HG02610 (cell line): ENCODE results near the gene DCHS2.

Experiments used
- ATAC-seq: cut with Tn5 transposase; IDR thresholded peaks from one replicate; pipeline ENCODE4 v1.9.1; 2021; ENCODE audit warnings: mild to moderate bottlenecking, moderate library complexity; ENCODE audit not compliant: unreplicated experiment

The DCHS2 gene

GRCh38 chr4:154320521-154320920 is 171.1 kb downstream of the DCHS2 start:
- no peak for ATAC-seq

- ATAC-seq: no peak
Observed at GRCh38 chr4:154319736-154320135, 171.9 kb downstream of the DCHS2 start.

- ATAC-seq: no peak
Observed at GRCh38 chr4:154317201-154317999, 174.2 kb downstream of the DCHS2 start.

- ATAC-seq: no peak
Observed at GRCh38 chr4:154315741-154316140, 175.9 kb downstream of the DCHS2 start.

- ATAC-seq: no peak
Observed at GRCh38 chr4:154314248-154314647, 177.4 kb downstream of the DCHS2 start.

GRCh38 chr4:154313004-154313585 is 178.5 kb downstream of the DCHS2 start:
- no peak for ATAC-seq

GRCh38 chr4:154312246-154312645 is 179.4 kb downstream of the DCHS2 start:
- ATAC-seq: no peak

GRCh38 chr4:154310578-154310977 is 181.0 kb downstream of the DCHS2 start:
- ATAC-seq: no peak

GRCh38 chr4:154308207-154308606 is 183.4 kb downstream of the DCHS2 start:
- no peak for ATAC-seq

- ATAC-seq: no peak
Observed at GRCh38 chr4:154307451-154307850, 184.1 kb downstream of the DCHS2 start.

- no peak for ATAC-seq
Observed at GRCh38 chr4:154305616-154306015, 186.0 kb downstream of the DCHS2 start.

GRCh38 chr4:154304679-154305078 is 186.9 kb downstream of the DCHS2 start:
- no peak for ATAC-seq

GRCh38 chr4:154294652-154295350 is 196.8 kb downstream of the DCHS2 start:
- no peak for ATAC-seq

GRCh38 chr4:154293427-154293826 is 198.2 kb downstream of the DCHS2 start:
- no peak for ATAC-seq

GRCh38 chr4:154292589-154292988 is 199.0 kb downstream of the DCHS2 start:
- no peak for ATAC-seq

GRCh38 chr4:154277172-154277571 is 214.4 kb downstream of the DCHS2 start:
- no peak for ATAC-seq

- ATAC-seq: no peak
Observed at GRCh38 chr4:154276496-154276895, 215.1 kb downstream of the DCHS2 start.

- ATAC-seq: no peak
Observed at GRCh38 chr4:154254999-154255398, 236.6 kb downstream of the DCHS2 start.

GRCh38 chr4:154234576-154234975 is 257.0 kb downstream of the DCHS2 start:
- no peak for ATAC-seq

- ATAC-seq: no peak
Observed at GRCh38 chr4:154231806-154232478, 259.7 kb downstream of the DCHS2 start.

GRCh38 chr4:154230723-154231122 is 260.9 kb downstream of the DCHS2 start:
- ATAC-seq: no peak
